SU-DHL-6 (cell line): ENCODE measurements around the gene ROCK2.

ENCODE experiments used
- H2AFZ ChIP-seq: fragments of 200-600 bp; sonication (generic); 2 replicates; pipeline ENCODE4 v1.6.1; 2014; ENCODE audit warnings: low read depth, mild to moderate bottlenecking, moderate library complexity, mixed read lengths, antibody characterized with exemption, low read length; ENCODE audit not compliant: severe bottlenecking
- H3F3A ChIP-seq: fragments of 200-600 bp; shearing (Covaris generic); 2 replicates; pipeline ENCODE4 v1.6.0; 2016; ENCODE audit warnings: antibody characterized with exemption, mild to moderate bottlenecking; ENCODE audit not compliant: insufficient read depth
- H3K27ac ChIP-seq: fragments of 200-600 bp; sonication (generic); 2 replicates; pipeline ENCODE4 v1.5.1; 2016; ENCODE audit warnings: low read depth, mild to moderate bottlenecking, low read length, moderate library complexity, mixed read lengths
- H3K27me3 ChIP-seq: fragments of 200-600 bp; sonication (generic), shearing (Covaris generic); 2 replicates; pipeline ENCODE4 v1.6.0; 2014; ENCODE audit warnings: mild to moderate bottlenecking, low read length
- H3K36me3 ChIP-seq: fragments of 200-600 bp; sonication (generic); 2 replicates; pipeline ENCODE4 v1.6.1; 2014; ENCODE audit warnings: mild to moderate bottlenecking, low read length, mixed read lengths
- H3K4me2 ChIP-seq: fragments of 300-600, 200-600 bp; shearing (Covaris generic), sonication (generic); 2 replicates; pipeline ENCODE4 v1.6.0; 2014; ENCODE audit warnings: low read length, low read depth, mild to moderate bottlenecking; ENCODE audit not compliant: poor library complexity, severe bottlenecking
- H3K4me3 ChIP-seq: fragments of 200-600 bp; sonication (generic); 2 replicates; pipeline ENCODE4 v1.5.1; 2014; ENCODE audit warnings: antibody characterized with exemption, low read length, mild to moderate bottlenecking, mixed read lengths; ENCODE audit not compliant: insufficient read depth, poor library complexity, severe bottlenecking
- H3K79me2 ChIP-seq: fragments of 200-600 bp; sonication (generic); 2 replicates; pipeline ENCODE4 v1.6.1; 2014; ENCODE audit warnings: mild to moderate bottlenecking, low read length, moderate library complexity; ENCODE audit not compliant: insufficient read depth
- H3K9ac ChIP-seq: fragments of 200-600 bp; sonication (generic); 2 replicates; pipeline ENCODE4 v1.7.0; 2014; ENCODE audit warnings: mild to moderate bottlenecking, low read length
- H3K9me2 ChIP-seq: fragments of 200-600 bp; sonication (generic); replicated peaks from 2 replicates; pipeline ENCODE4 v1.6.1; 2014; ENCODE audit warnings: low read length; ENCODE audit not compliant: insufficient read depth
- H3K9me3 ChIP-seq: fragments of 200-600 bp; sonication (generic); 2 replicates; pipeline ENCODE4 v1.6.1; 2014; ENCODE audit warnings: low read length, mixed read lengths; ENCODE audit not compliant: insufficient read depth
- H4K20me1 ChIP-seq: fragments of 200-600 bp; sonication (generic); 2 replicates; pipeline ENCODE4 v1.6.1; 2014; ENCODE audit warnings: low read depth, mild to moderate bottlenecking, antibody characterized with exemption, low read length, moderate library complexity, mixed read lengths
- EZH2phosphoT487 ChIP-seq: fragments of 200-600 bp; sonication (generic), shearing (Covaris generic); conservative IDR thresholded peaks from 2 replicates; pipeline ENCODE4 v1.6.1; 2018; ENCODE audit warnings: mild to moderate bottlenecking, antibody characterized with exemption, low read length, moderate library complexity, mixed read lengths
- TF ChIP-seq, protein P1 (sequence below): fragments of 200-600 bp; sonication (generic); IDR thresholded peaks from one replicate; pipeline ENCODE4 v1.5.1; 2017; ENCODE audit warnings: antibody characterized with exemption, mild to moderate bottlenecking, low read length, moderate library complexity; ENCODE audit not compliant: insufficient read depth, poor library complexity, severe bottlenecking

Gene ROCK2

DNA sequence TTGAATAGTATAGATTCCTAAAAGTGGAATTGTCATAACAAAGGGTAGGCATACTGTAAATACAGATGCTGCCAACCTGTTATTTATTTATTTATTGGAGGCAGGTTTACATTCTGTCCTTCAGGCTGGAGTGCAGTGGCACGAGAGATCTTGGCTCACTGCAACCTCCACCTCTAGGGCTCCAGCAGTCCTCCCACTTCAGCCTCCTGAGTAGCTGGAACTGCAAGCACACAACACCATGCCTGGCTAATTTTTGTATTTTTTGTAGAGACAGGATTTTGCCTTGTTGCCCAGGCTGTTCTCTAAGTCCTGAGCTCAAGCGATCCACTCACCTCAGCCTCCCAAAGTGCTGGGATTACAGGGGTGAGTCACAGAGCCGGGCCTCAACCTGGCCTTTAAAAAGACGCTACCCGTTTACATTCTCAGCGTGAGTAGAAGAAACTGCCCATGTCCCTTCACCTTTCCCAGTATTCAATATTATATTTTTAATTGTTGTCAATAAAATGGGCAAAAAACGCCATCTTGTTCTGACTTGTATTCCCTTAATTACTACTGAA lies 3.0 kb upstream of the ROCK2 start:
- Histone ChIP-seq H3K9me2 (no peaks in the 10 kb centered on the region), H3F3A (peaks cover 17% of the 10 kb centered on the region), H3K9ac (no peak overlapping the region), H3K79me2 (peaks cover 17% of the 10 kb centered on the region), H3K27me3 (no peaks in the 10 kb centered on the region), H3K4me3 (no peak overlapping the region), H3K4me2 (no peak overlapping the region), H3K36me3 (no peaks in the 10 kb centered on the region), H3K27ac (no peak overlapping the region), H4K20me1 (peaks cover 8% of the 10 kb centered on the region), H2AFZ (no peak overlapping the region), H3K9me3 (no peaks in the 10 kb centered on the region)
- TF ChIP-seq, protein P1, sequence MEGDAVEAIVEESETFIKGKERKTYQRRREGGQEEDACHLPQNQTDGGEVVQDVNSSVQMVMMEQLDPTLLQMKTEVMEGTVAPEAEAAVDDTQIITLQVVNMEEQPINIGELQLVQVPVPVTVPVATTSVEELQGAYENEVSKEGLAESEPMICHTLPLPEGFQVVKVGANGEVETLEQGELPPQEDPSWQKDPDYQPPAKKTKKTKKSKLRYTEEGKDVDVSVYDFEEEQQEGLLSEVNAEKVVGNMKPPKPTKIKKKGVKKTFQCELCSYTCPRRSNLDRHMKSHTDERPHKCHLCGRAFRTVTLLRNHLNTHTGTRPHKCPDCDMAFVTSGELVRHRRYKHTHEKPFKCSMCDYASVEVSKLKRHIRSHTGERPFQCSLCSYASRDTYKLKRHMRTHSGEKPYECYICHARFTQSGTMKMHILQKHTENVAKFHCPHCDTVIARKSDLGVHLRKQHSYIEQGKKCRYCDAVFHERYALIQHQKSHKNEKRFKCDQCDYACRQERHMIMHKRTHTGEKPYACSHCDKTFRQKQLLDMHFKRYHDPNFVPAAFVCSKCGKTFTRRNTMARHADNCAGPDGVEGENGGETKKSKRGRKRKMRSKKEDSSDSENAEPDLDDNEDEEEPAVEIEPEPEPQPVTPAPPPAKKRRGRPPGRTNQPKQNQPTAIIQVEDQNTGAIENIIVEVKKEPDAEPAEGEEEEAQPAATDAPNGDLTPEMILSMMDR: no peak
- TF ChIP-seq EZH2phosphoT487: no peak

DNA sequence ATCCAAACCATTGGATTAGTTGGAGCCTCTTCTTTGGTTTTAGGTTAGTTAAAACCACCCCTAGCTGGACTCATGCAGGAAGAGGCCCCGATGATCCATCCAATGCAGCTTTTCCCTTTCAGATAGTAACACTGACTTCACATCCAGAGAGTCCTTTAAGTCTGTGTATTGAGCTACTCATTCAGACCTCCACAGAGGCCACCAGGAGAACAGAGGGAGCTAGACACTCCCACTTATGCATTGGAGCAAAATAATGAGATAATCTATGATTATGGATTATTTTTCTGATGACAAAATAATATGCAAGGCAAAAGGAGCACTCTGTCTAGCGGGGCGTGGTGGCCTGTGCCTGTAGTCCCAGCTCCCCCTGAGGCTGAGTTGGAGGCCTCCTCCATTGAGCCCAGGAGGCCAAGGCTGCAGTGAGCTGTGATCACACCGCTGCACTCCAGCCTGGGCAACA lies 1.6 kb upstream of the ROCK2 start:
- H3K9me2 ChIP-seq: no peaks in the 10 kb centered on the region
- peaks cover 22% of the 10 kb centered on the region for H3F3A ChIP-seq
- no peak overlapping the region for H3K9ac ChIP-seq
- H3K27ac ChIP-seq: no peak overlapping the region
- TF ChIP-seq, protein P1: no peak
- TF ChIP-seq EZH2phosphoT487: no peak
- H2AFZ ChIP-seq: no peak overlapping the region
- peaks cover 21% of the 10 kb centered on the region for H4K20me1 ChIP-seq
- H3K4me2 ChIP-seq: no peak overlapping the region
- H3K4me3 ChIP-seq: no peak overlapping the region
- H3K79me2 ChIP-seq: peaks cover 31% of the 10 kb centered on the region
- no peaks in the 10 kb centered on the region for H3K9me3 ChIP-seq
- H3K36me3 ChIP-seq: no peaks in the 10 kb centered on the region
- H3K27me3 ChIP-seq: no peaks in the 10 kb centered on the region

DNA sequence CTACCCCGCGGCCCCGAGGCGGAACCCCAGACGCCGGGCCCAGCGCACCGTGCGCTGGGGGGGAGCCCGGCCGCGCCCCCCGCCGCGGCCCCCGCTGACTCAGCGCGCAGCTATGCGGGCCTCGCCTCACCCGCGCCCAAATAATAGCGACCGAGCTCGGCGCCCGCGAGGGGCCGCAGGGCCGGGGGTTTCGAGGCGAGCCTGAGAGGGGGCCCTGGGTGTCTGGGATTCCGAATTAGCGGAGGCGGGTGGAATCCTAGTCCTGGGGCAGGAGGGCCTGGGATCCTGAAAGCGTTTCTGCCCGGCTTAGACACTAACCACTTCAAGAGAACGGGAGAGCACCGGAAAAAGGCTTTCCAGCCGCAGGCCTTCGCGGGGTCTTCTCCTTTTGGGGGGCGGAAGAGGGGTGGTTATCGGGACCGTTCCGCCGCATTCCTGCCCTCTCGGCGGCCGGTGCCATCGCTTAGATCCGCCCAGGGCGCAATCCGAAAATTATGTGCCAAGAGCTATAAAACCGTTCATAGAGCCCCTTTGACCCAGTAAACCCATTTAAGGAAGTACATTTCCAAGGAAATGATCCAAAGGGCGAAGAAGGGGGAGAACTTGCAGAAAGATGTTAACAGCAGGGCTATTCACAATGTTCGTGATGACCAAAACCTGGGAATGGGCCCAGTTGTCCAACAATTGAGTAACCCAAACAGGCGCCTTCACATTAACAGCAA lies 681 bp upstream of the ROCK2 start:
- no peaks in the 10 kb centered on the region for H3K36me3 ChIP-seq
- no peaks in the 10 kb centered on the region for H3K27me3 ChIP-seq
- no peaks in the 10 kb centered on the region for H3K9me2 ChIP-seq
- TF ChIP-seq, protein P1: no peak
- TF ChIP-seq EZH2phosphoT487: no peak
- peaks cover 24% of the 10 kb centered on the region for H3F3A ChIP-seq
- H3K4me2 ChIP-seq: peak overlapping the region; percentile 70
- peak overlapping the region; percentile 64 for H3K4me3 ChIP-seq
- H2AFZ ChIP-seq: peak overlapping the region; percentile 87
- H4K20me1 ChIP-seq: peaks cover 22% of the 10 kb centered on the region
- no peaks in the 10 kb centered on the region for H3K9me3 ChIP-seq
- peak overlapping the region; percentile 96 for H3K9ac ChIP-seq
- peaks cover 40% of the 10 kb centered on the region for H3K79me2 ChIP-seq
- no peak overlapping the region for H3K27ac ChIP-seq
